CD14-positive monocyte (primary cell): ENCODE measurements around the gene GARNL3. TPM values are rescaled to one million over a fixed set of nuclear protein-coding genes. Genes with fewer than 3 reads are reported as not detected.

Experiments used
- DNase-seq, 3 donors: peaks; one replicate each; pipeline ENCODE4 v3.0.0-alpha.2; 2011 to 2022
- H2AFZ ChIP-seq: 2 replicates; pipeline ENCODE4 v1.6.0; 2012; ENCODE audit warnings: mild to moderate bottlenecking, low read depth, low read length, inconsistent platforms; ENCODE audit not compliant: insufficient read depth, poor library complexity, severe bottlenecking
- H3K27ac ChIP-seq, 2 donors: 1 replicate in 1 of 2; 2 replicates in 1 of 2; pipeline ENCODE4 v1.5.1; 2012 to 2013; ENCODE audit warnings: low read length in 2 of 2, control low read depth in 1 of 2, inconsistent platforms in 1 of 2, low read depth in 1 of 2, mild to moderate bottlenecking in 1 of 2
- H3K27me3 ChIP-seq, 2 donors: one replicate each; pipeline versions ENCODE4 v1.6.0 to v1.6.1; 2011 to 2013; ENCODE audit warnings: low read length in 2 of 2; ENCODE audit not compliant: control insufficient read depth in 2 of 2, insufficient read depth in 2 of 2
- H3K36me3 ChIP-seq, 2 donors: replicated peaks in 1 of 2; 1 replicate in 1 of 2; 2 replicates in 1 of 2; pipeline versions ENCODE4 v1.5.1 to v1.6.1; 2012 to 2013; ENCODE audit warnings: low read length in 2 of 2, control low read depth in 1 of 2, inconsistent platforms in 1 of 2, mild to moderate bottlenecking in 1 of 2; ENCODE audit not compliant: insufficient read depth in 2 of 2, control insufficient read depth in 1 of 2
- H3K4me1 ChIP-seq, 2 donors: 1 replicate in 1 of 2; 2 replicates in 1 of 2; pipeline versions ENCODE4 v1.5.1 to v1.6.1; 2012 to 2013; ENCODE audit warnings: low read length in 2 of 2, control low read depth in 1 of 2, inconsistent platforms in 1 of 2, mild to moderate bottlenecking in 1 of 2, moderate library complexity in 1 of 2; ENCODE audit not compliant: insufficient read depth in 2 of 2, control insufficient read depth in 1 of 2
- H3K4me2 ChIP-seq: replicated peaks from 2 replicates; pipeline ENCODE3; 2012; ENCODE audit warnings: low read length, moderate library complexity, mild to moderate bottlenecking; ENCODE audit not compliant: poor library complexity, severe bottlenecking; ENCODE audit errors: extremely low read depth
- H3K4me3 ChIP-seq, 3 experiments: fragments of 200-600 bp in 1 of 3; sonication (generic) in 1 of 3; replicated peaks in 1 of 3; 1 replicate in 2 of 3; 2 replicates in 1 of 3; pipeline ENCODE4 v1.5.1; 2011 to 2013; ENCODE audit warnings: low read length in 3 of 3, mild to moderate bottlenecking in 3 of 3, control low read depth in 2 of 3, low read depth in 2 of 3, inconsistent platforms in 1 of 3, moderate library complexity in 1 of 3
- H3K79me2 ChIP-seq: 2 replicates; pipeline ENCODE4 v1.6.0; 2012; ENCODE audit warnings: mild to moderate bottlenecking, control low read depth, inconsistent platforms, low read length, moderate library complexity; ENCODE audit not compliant: insufficient read depth
- H3K9ac ChIP-seq: 2 replicates; pipeline ENCODE4 v1.6.0; 2017; ENCODE audit warnings: low read length, mild to moderate bottlenecking; ENCODE audit not compliant: insufficient read depth, poor library complexity, severe bottlenecking
- H3K9me3 ChIP-seq, 2 donors: replicated peaks in 1 of 2; 1 replicate in 1 of 2; 2 replicates in 1 of 2; pipeline versions ENCODE4 v1.5.1 to v1.6.1; 2012 to 2013; ENCODE audit warnings: low read length in 2 of 2, control low read depth in 1 of 2; ENCODE audit not compliant: control insufficient read depth in 1 of 2, insufficient read depth in 1 of 2
- H4K20me1 ChIP-seq: 2 replicates; pipeline ENCODE4 v1.6.0; 2012; ENCODE audit warnings: mild to moderate bottlenecking, low read length, control low read depth, moderate library complexity; ENCODE audit not compliant: insufficient read depth
- H3K27ac Mint-ChIP-seq, 7 donors: one replicate each; pipeline ENCODE4 v1.8.0; 2020; ENCODE audit warnings: mild to moderate bottlenecking in 7 of 7, mixed read lengths in 7 of 7, moderate library complexity in 6 of 7, inconsistent platforms in 2 of 7
- H3K27me3 Mint-ChIP-seq, 3 donors: one replicate each; pipeline ENCODE4 v1.8.0; 2021 to 2022; ENCODE audit warnings: low read depth in 3 of 3, mild to moderate bottlenecking in 3 of 3, mixed read lengths in 3 of 3, moderate library complexity in 3 of 3, inconsistent platforms in 1 of 3
- H3K36me3 Mint-ChIP-seq, 2 donors: one replicate each; pipeline ENCODE4 v1.8.0; 2020; ENCODE audit warnings: mixed read lengths in 2 of 2, inconsistent platforms in 1 of 2, mild to moderate bottlenecking in 1 of 2
- H3K4me1 Mint-ChIP-seq: one replicate; pipeline ENCODE4 v1.8.0; 2020; ENCODE audit warnings: mild to moderate bottlenecking, mixed read lengths
- H3K4me3 Mint-ChIP-seq, 2 donors: one replicate each; pipeline ENCODE4 v1.8.0; 2020; ENCODE audit warnings: mild to moderate bottlenecking in 2 of 2, mixed read lengths in 2 of 2, moderate library complexity in 1 of 2
- H3K9me3 Mint-ChIP-seq, 7 donors: one replicate each; pipeline ENCODE4 v1.8.0; 2020 to 2022; ENCODE audit warnings: mixed read lengths in 7 of 7, mild to moderate bottlenecking in 6 of 7, moderate library complexity in 6 of 7, inconsistent platforms in 2 of 7
- CTCF ChIP-seq: fragments of 200-600 bp; IDR thresholded peaks from one replicate; pipeline ENCODE4 v1.8.0; 2022; ENCODE audit warnings: antibody characterized with exemption, mild to moderate bottlenecking
- WGBS: methylation state at CpG from one replicate; pipeline ENCODE4 v1.1.5; 2013; ENCODE audit warnings: missing lambda C conversion rate; ENCODE audit not compliant: insufficient coverage; 5-methylcytosine and 5-hydroxymethylcytosine counted together
- intact Hi-C, 2 donors: fragments of 100-400 bp; cut with micrococcal nuclease; formaldehyde crosslinking; loops; one replicate each; pipeline versions ENCODE4 v1.15.0 to v1.15.1; 2023
- polyA plus RNA-seq, 3 donors: library from polyadenylated mRNA; depleted of rRNA in 1 of 3; unstranded in 2 of 3; stranded (reverse) in 1 of 3; fragments of 300-500 nt in 2 of 3; fragments of >200 nt in 1 of 3; fragmentation: Illumina TruSeq in 2 of 3; gene quantifications; 1 replicate in 2 of 3; 2 replicates in 1 of 3; pipeline ENCODE4 v1.2.3, GENCODE V29; 2012 to 2021

GARNL3 gene
- polyA plus RNA-seq, 3 donors = 0.39 to 1.5 (median 0.94) TPM

GRCh38 chr9:127389381-127390247 is 125.0 kb downstream of the GARNL3 start:
- no peak overlapping the region for H3K27ac ChIP-seq
- Mint-ChIP-seq H3K4me3 (no peak overlapping the region), H3K4me1 (peaks cover 24% of the 10 kb centered on the region), H3K27me3 (peaks cover 7 to 16% (median 13%) of the 10 kb centered on the region in 3 donors), H3K9me3 (no peaks in the 10 kb centered on the region), H3K36me3 (no peaks in the 10 kb centered on the region), H3K27ac (no peak overlapping the region)
- H3K4me1 ChIP-seq = peaks cover 14 to 19% of the 10 kb centered on the region in 2 donors
- no peaks in the 10 kb centered on the region for H3K27me3 ChIP-seq
- no peak overlapping the region for H2AFZ ChIP-seq
- H3K9me3 ChIP-seq = no peaks in the 10 kb centered on the region
- H3K4me2 ChIP-seq = no peak overlapping the region
- no peaks in the 10 kb centered on the region for H4K20me1 ChIP-seq
- no peaks in the 10 kb centered on the region for H3K36me3 ChIP-seq
- intact Hi-C loops = no loop called here
- DNase-seq = no peak
- no peak for TF ChIP-seq CTCF
- 27% methylated on average over 1 of the region's 4 CpGs for WGBS
- H3K9ac ChIP-seq = no peak overlapping the region
- no peaks in the 10 kb centered on the region for H3K79me2 ChIP-seq
- no peak overlapping the region for H3K4me3 ChIP-seq

GRCh38 chr9:127390248-127390545 is 125.6 kb downstream of the GARNL3 start:
- H3K79me2 ChIP-seq = no peaks in the 10 kb centered on the region
- no peak overlapping the region for H3K4me2 ChIP-seq
- H3K9ac ChIP-seq = no peak overlapping the region
- peaks cover 8 to 12% (median 10%) of the 10 kb centered on the region in 3 donors for H3K27me3 Mint-ChIP-seq
- intact Hi-C loops = no loop called here
- H3K27me3 ChIP-seq = no peaks in the 10 kb centered on the region
- no peaks in the 10 kb centered on the region for H3K36me3 Mint-ChIP-seq
- H4K20me1 ChIP-seq = no peaks in the 10 kb centered on the region
- H3K4me1 Mint-ChIP-seq = peaks cover 24% of the 10 kb centered on the region
- peaks cover 14 to 19% of the 10 kb centered on the region in 2 donors for H3K4me1 ChIP-seq
- H3K36me3 ChIP-seq = no peaks in the 10 kb centered on the region
- no peak overlapping the region for H3K27ac ChIP-seq
- H2AFZ ChIP-seq = no peak overlapping the region
- DNase-seq = no peak
- no peak overlapping the region for H3K4me3 ChIP-seq
- H3K9me3 Mint-ChIP-seq = no peaks in the 10 kb centered on the region
- no CpG with 5 or more reads among the region's 2 CpGs for WGBS
- no peak overlapping the region for H3K4me3 Mint-ChIP-seq
- TF ChIP-seq CTCF = no peak
- no peaks in the 10 kb centered on the region for H3K9me3 ChIP-seq
- H3K27ac Mint-ChIP-seq = no peak overlapping the region
